Transverse colon (tissue), 4 donors: ENCODE measurements around the gene FBXO34. TPM values are rescaled to one million over a fixed set of nuclear protein-coding genes. Genes with fewer than 3 reads are reported as not detected.

ENCODE experiments used
- DNase-seq: peaks from one replicate; pipeline ENCODE4 v3.0.0-alpha.2; 2019
- H3K27ac ChIP-seq, 4 donors: fragments of 200-600 bp; sonication (generic); 2 replicates each; pipeline ENCODE4 v1.5.1; 2016 to 2018; ENCODE audit warnings: inconsistent platforms in 4 of 4
- H3K27me3 ChIP-seq: fragments of 200-600 bp; sonication (generic); 2 replicates; pipeline ENCODE4 v1.5.1; 2017; ENCODE audit warnings: inconsistent platforms
- H3K36me3 ChIP-seq, 4 donors: fragments of 200-600 bp; sonication (generic); 2 replicates each; pipeline ENCODE4 v1.5.1; 2017 to 2019; ENCODE audit warnings: inconsistent platforms in 4 of 4
- H3K4me1 ChIP-seq, 4 donors: fragments of 200-600 bp; sonication (generic); 2 replicates each; pipeline ENCODE4 v1.5.1; 2017 to 2020; ENCODE audit warnings: inconsistent platforms in 4 of 4
- H3K4me3 ChIP-seq, 4 donors: fragments of 200-600 bp; sonication (generic); 1 replicate in 1 of 4; 2 replicates in 3 of 4; pipeline versions ENCODE4 v1.5.1 to v1.6.1; 2017 to 2019; ENCODE audit warnings: inconsistent platforms in 4 of 4
- H3K9me3 ChIP-seq, 2 donors: fragments of 200-600 bp; sonication (generic); 2 replicates each; pipeline ENCODE4 v1.5.1; 2017 to 2019; ENCODE audit warnings: inconsistent platforms in 2 of 2
- EP300 ChIP-seq: sonication (generic); formaldehyde crosslinking; IDR thresholded peaks from one replicate; pipeline ENCODE4 v1.6.1; 2017; ENCODE audit warnings: antibody characterized with exemption, low read depth
- POLR2A ChIP-seq: fragments of 450-650 bp; IDR thresholded peaks from one replicate; pipeline ENCODE4 v1.6.1; 2016; ENCODE audit warnings: antibody characterized with exemption, mild to moderate bottlenecking, moderate library complexity
- POLR2AphosphoS5 ChIP-seq, 3 donors: sonication (generic); formaldehyde crosslinking; IDR thresholded peaks; one replicate each; pipeline ENCODE4 v1.6.1; 2016; ENCODE audit warnings: antibody characterized with exemption in 3 of 3
- WGBS, 2 donors: methylation state at CpG; one replicate each; pipeline ENCODE4 v1.1.5; 2018; ENCODE audit warnings: low coverage in 1 of 2; 5-methylcytosine and 5-hydroxymethylcytosine counted together
- in situ Hi-C, 4 donors: fragments of 200-750 bp; cut with MboI; loops; one replicate each; pipeline versions ENCODE4 v1.15.0 to v1.15.1; 2017; ENCODE audit warnings: low sequenced_read_pairs in 3 of 4, low pct_ligation_motif_present in 1 of 4, low pct_unique_long_range_greater_than_20kb in 1 of 4
- intact Hi-C: fragments of 100-400 bp; cut with DNase I; formaldehyde crosslinking; loops from one replicate; pipeline ENCODE4 v1.15.1; 2023; ENCODE audit warnings: low total_unique reads
- total RNA-seq, 4 donors: library from RNA; depleted of rRNA; stranded (reverse); fragments of >200 nt; gene quantifications; one replicate each; pipeline ENCODE4 v1.1.0, GENCODE V29; 2016
- TF ChIP-seq, protein P1 (sequence below), 5 experiments: fragments of 200-600 bp in 3 of 5; fragments of 450-650 bp in 2 of 5; sonication (generic) in 3 of 5; IDR thresholded peaks; 1 replicate in 2 of 5; 2 replicates in 3 of 5; pipeline ENCODE4 v1.5.1; 2016 to 2017; ENCODE audit warnings: antibody characterized with exemption in 5 of 5, inconsistent platforms in 3 of 5, mild to moderate bottlenecking in 2 of 5, moderate library complexity in 1 of 5

Gene FBXO34
- total RNA-seq, 4 donors from 2014 or later: 34.2 to 129 (median 99.4) TPM

DNA sequence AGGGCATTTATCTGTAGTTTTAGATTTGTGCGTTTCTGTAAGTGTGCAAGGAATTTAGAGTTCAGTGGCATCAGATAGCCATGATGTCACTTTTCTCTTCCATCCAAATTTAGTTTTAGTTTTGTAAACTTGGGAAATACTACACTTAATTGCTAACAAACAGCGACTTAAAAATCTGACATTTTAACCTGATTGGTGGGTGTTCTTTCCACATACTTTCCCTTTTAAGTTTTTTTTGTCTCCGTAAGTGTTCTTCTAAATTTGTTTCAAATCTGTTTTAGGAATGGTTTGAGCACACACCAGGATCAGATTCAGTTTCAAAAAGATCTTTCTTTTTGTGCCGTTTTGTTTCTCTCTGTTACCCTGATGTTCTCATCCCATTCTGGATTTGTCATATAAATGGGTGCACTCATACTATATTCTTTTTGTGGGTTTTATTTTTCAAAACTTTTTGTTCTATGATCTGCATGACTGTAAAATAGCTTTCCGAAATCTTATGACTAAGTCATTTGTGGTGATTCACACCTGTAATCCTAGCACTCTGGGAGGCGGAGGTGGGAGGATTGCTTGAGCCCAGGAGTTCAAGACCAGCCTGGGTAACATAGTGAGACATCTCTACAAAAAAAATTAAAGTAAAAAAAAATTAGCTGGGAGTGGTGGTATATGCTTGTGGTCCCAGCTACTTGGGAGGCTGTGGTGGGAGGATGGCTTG, 58.9 kb downstream of the FBXO34 start:
- TF ChIP-seq EP300 (no peak), POLR2AphosphoS5 (IDR thresholded peaks at IDR 0.05) (no peak), POLR2A (no peak)
- TF ChIP-seq, protein P1, sequence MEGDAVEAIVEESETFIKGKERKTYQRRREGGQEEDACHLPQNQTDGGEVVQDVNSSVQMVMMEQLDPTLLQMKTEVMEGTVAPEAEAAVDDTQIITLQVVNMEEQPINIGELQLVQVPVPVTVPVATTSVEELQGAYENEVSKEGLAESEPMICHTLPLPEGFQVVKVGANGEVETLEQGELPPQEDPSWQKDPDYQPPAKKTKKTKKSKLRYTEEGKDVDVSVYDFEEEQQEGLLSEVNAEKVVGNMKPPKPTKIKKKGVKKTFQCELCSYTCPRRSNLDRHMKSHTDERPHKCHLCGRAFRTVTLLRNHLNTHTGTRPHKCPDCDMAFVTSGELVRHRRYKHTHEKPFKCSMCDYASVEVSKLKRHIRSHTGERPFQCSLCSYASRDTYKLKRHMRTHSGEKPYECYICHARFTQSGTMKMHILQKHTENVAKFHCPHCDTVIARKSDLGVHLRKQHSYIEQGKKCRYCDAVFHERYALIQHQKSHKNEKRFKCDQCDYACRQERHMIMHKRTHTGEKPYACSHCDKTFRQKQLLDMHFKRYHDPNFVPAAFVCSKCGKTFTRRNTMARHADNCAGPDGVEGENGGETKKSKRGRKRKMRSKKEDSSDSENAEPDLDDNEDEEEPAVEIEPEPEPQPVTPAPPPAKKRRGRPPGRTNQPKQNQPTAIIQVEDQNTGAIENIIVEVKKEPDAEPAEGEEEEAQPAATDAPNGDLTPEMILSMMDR (IDR thresholded peaks at IDR 0.05): no peak
- H3K4me3 ChIP-seq: no peak overlapping the region
- no peaks in the 10 kb centered on the region for H3K27me3 ChIP-seq
- intact Hi-C loops: no loop called here
- H3K27ac ChIP-seq: peak overlapping the region in 2 of 4 donors; percentile 2
- no peak for DNase-seq
- H3K36me3 ChIP-seq: no peaks in the 10 kb centered on the region
- H3K4me1 ChIP-seq: peaks cover 15 to 67% (median 36%) of the 10 kb centered on the region in 4 donors
- WGBS, 2 donors: 74 to 75% methylated on average over 5 to 6 of the region's 6 CpGs
- H3K9me3 ChIP-seq: no peaks in the 10 kb centered on the region
- in situ Hi-C loops: no loop called here

DNA sequence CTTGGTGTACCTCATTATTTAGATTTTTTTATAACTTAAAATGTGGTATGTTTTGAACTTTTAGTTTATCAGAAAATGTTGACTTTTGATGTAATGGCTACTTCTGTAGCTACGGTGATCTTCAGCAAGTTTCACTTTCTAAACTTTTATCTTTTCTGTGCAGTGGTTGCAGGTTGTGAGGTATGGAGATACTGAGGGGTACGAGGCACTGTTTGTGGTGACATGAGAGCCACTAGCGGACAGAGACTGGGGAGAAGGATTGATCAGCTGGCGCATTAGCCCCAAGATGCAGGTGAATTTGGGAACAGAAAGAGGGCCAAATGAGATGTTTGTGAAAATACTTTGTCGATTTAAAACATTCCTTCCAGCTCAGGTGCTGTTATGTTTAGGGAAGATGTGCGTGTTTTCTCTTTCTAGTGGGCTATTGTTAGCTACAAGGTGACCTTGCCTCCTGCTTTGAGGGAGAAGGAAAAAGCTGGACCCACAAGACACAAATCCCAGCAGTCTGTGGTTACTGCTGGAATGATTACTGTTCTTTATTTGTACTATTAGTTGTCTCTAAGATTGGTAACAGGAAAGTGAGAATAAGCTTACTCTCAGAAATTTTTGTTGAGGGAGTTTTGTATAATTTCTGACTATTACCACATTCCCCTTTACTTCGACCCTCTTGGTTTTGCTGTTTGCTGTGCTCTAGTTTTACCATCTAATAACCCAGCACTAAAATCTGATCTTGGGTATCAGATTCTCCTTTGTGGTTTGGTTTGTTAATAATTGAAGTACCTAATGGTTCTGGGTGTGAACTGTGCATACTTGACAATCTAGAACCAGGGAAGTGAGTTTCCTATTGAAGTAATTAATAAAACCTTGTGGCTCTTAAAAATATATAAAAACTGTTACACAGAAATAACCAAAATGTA, 61.7 kb downstream of the FBXO34 start:
- Histone ChIP-seq H3K27ac (peak overlapping the region; percentile 47 to 67 (median 54)), H3K4me1 (peaks cover 24 to 83% (median 40%) of the 10 kb centered on the region in 4 donors), H3K9me3 (no peaks in the 10 kb centered on the region), H3K27me3 (no peaks in the 10 kb centered on the region), H3K4me3 (peak overlapping the region in 1 of 4 donors; percentile 1), H3K36me3 (no peaks in the 10 kb centered on the region)
- intact Hi-C loops: no loop called here
- TF ChIP-seq, protein P1 (IDR thresholded peaks at IDR 0.05): no peak
- TF ChIP-seq POLR2A (no peak), POLR2AphosphoS5 (IDR thresholded peaks at IDR 0.05) (no peak), EP300 (no peak)
- WGBS, 2 donors: 32 to 46% methylated on average over 6 to 7 of the region's 7 CpGs
- DNase-seq: no peak
- in situ Hi-C loops: no loop called here

DNA sequence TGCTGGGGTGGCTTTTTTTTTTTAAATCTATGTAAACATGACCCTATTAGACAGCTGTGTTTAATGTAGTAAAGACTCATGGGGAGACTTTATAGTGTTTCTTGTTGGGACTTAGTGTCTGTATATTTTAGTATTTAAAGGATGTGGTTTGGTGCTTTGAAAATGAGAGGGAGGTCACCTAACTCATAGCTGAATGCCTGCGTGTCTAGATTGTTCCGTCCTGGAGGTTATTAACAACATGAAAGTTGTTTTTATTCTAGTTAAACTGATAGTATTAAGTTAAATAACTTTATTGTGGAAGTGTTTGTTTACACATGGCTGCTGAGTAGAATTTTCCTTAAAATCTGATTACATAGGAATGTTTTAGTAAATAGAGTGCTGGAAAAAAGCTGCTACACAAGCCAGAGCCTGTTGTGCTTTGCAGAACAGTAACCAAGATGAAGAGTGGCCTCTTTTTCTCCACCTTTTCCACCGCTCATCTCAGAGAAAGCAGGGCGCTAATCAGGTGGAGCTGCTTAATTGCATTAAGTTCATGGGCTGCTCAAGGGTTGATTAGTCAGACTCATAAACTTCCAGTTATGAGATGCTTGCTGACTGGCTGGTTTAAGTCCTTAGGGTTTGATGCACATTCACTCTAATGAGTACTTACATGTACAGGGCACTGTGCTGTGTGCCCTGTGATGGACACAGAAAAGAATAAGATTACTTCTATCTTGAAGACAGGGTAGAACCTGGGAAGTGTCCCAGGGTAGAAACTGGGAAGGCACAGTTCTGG, 62.7 kb downstream of the FBXO34 start:
- 29 to 43% methylated on average over 3 to 4 of the region's 4 CpGs for WGBS, 2 donors
- H3K27me3 ChIP-seq: no peaks in the 10 kb centered on the region
- H3K4me3 ChIP-seq: no peak overlapping the region
- H3K4me1 ChIP-seq: peaks cover 22 to 90% (median 43%) of the 10 kb centered on the region in 4 donors
- H3K27ac ChIP-seq: peak overlapping the region; percentile 47 to 67 (median 54)
- DNase-seq: no peak
- in situ Hi-C loops: no loop called here
- TF ChIP-seq POLR2A: no peak
- TF ChIP-seq, protein P1 (IDR thresholded peaks at IDR 0.05): no peak
- TF ChIP-seq EP300: no peak
- no peak for TF ChIP-seq POLR2AphosphoS5 (IDR thresholded peaks at IDR 0.05)
- intact Hi-C loops: no loop called here
- H3K9me3 ChIP-seq: no peaks in the 10 kb centered on the region
- no peaks in the 10 kb centered on the region for H3K36me3 ChIP-seq
